HepG2 (cell line): Measurements from ENCODE around the gene TSC22D1. TPM values are rescaled to one million over a fixed set of nuclear protein-coding genes. Genes with fewer than 3 reads are reported as not detected.

Experiments
- ATAC-seq: fragments of 200-7000 bp; cut with Tn5 transposase; 3 replicates; pipeline ENCODE4 v1.9.1; 2020; ENCODE audit warnings: mild to moderate bottlenecking, moderate library complexity
- BruUV-seq: library from RNA; stranded (reverse); fragments of 400-500 nt; replicated peaks from 2 replicates; lab custom pipeline; 2021; lab: Mats Ljungman, UMichigan
- CTCF ChIA-PET: fragments of 300-600 bp; formaldehyde crosslinking; extraction: SDS; loops from one replicate; lab custom pipeline; 2021; ENCODE audit warnings: low total read pairs, inconsistent platforms, low intra/inter-chr PET ratio; lab: Yijun Ruan, JAX
- POLR2A ChIA-PET: fragments of 350-600 bp; sonication (Branson Sonifier 250); formaldehyde crosslinking; loops from one replicate; lab custom pipeline; 2020; ENCODE audit warnings: antibody characterized with exemption, inconsistent platforms; lab: Yijun Ruan, JAX
- DNase-seq: peaks from one replicate; pipeline ENCODE4 v3.0.0-alpha.2; 2015; ENCODE audit warnings: low spot score
- FAIRE-seq: peaks from 3 replicates; lab custom pipeline; 2011; peaks lifted over from hg19 to GRCh38; lab: Jason Lieb, UNC
- H2AFZ ChIP-seq: one replicate; pipeline ENCODE4 v1.6.1; 2011; ENCODE audit warnings: low read length, inconsistent platforms
- H3K27ac ChIP-seq: fragments of 300-600 bp; 3 replicates; pipeline ENCODE4 v1.8.0; 2011; ENCODE audit warnings: mixed run types, mild to moderate bottlenecking, mixed read lengths, low read length, inconsistent platforms; ENCODE audit not compliant: insufficient read depth; ENCODE audit errors: extremely low read length
- H3K27me3 ChIP-seq, 2 experiments: fragments of 200-600 bp in 1 of 2; 2 replicates in 1 of 2; 3 replicates in 1 of 2; pipeline versions ENCODE4 v1.6.0 to v1.8.0; 2011; ENCODE audit warnings: low read length in 2 of 2, mild to moderate bottlenecking in 2 of 2, moderate library complexity in 2 of 2, inconsistent platforms in 1 of 2; ENCODE audit not compliant: insufficient read depth in 2 of 2, control insufficient read depth in 1 of 2
- H3K36me3 ChIP-seq, 2 experiments: fragments of 200-600 bp in 1 of 2; replicated peaks in 1 of 2; 2 replicates in 1 of 2; 3 replicates in 1 of 2; pipeline versions ENCODE4 v1.5.1 to v1.8.0; 2011; ENCODE audit warnings: low read length in 2 of 2, inconsistent platforms in 1 of 2; ENCODE audit not compliant: insufficient read depth in 2 of 2, control insufficient read depth in 1 of 2
- H3K4me1 ChIP-seq: 2 replicates; pipeline ENCODE4 v1.5.1; 2012; ENCODE audit warnings: low read length, inconsistent platforms; ENCODE audit not compliant: insufficient read depth
- H3K4me2 ChIP-seq: 2 replicates; pipeline ENCODE4 v1.6.0; 2011; ENCODE audit warnings: low read depth, low read length, inconsistent platforms
- H3K4me3 ChIP-seq, 3 experiments: fragments of 200-600 bp in 1 of 3; sonication (generic), shearing (Covaris generic) in 1 of 3; replicated peaks in 1 of 3; 2 replicates each; pipeline ENCODE4 v1.5.1; 2011 to 2016; ENCODE audit warnings: low read length in 3 of 3, inconsistent platforms in 2 of 3, low read depth in 2 of 3, mild to moderate bottlenecking in 2 of 3, control low read depth in 1 of 3, mixed read lengths in 1 of 3; ENCODE audit not compliant: insufficient read depth in 1 of 3
- H3K79me2 ChIP-seq: one replicate; pipeline ENCODE4 v1.6.1; 2011; ENCODE audit warnings: low read length, inconsistent platforms; ENCODE audit not compliant: insufficient read depth
- H3K9ac ChIP-seq: 2 replicates; pipeline ENCODE4 v1.6.0; 2011; ENCODE audit warnings: mild to moderate bottlenecking, low read depth, low read length, inconsistent platforms; ENCODE audit not compliant: insufficient read depth
- H3K9me3 ChIP-seq: 2 replicates; pipeline ENCODE4 v1.5.1; 2012; ENCODE audit warnings: mild to moderate bottlenecking, low read length
- H4K20me1 ChIP-seq: 2 replicates; pipeline ENCODE4 v1.6.0; 2011; ENCODE audit warnings: inconsistent platforms, mild to moderate bottlenecking, low read length, moderate library complexity; ENCODE audit not compliant: insufficient read depth
- HNRNPK ChIP-seq: fragments of 200-400 bp; formaldehyde crosslinking; IDR thresholded peaks from 2 replicates; pipeline ENCODE4 v1.6.1; 2018; ENCODE audit warnings: low read length, low read depth, moderate library complexity, mild to moderate bottlenecking; ENCODE audit not compliant: poor library complexity, severe bottlenecking
- PAX8 ChIP-seq: sonication (generic); formaldehyde crosslinking; IDR thresholded peaks from 2 replicates; pipeline ENCODE4 v1.8.0; 2022; ENCODE audit warnings: mild to moderate bottlenecking, missing genetic modification reagents, borderline replicate concordance
- WGBS: methylation state at CpG from one replicate; pipeline ENCODE4 v1.1.6; 2017; ENCODE audit warnings: low lambda C conversion rate; 5-methylcytosine and 5-hydroxymethylcytosine counted together
- in situ Hi-C: cut with HindIII; loops from 2 replicates; pipeline ENCODE4 v1.10.0; 2017; ENCODE audit warnings: low pct_unique_long_range_greater_than_20kb; ENCODE audit not compliant: extremely low pct_ligation_motif_present
- intact Hi-C: fragments of 100-400 bp; cut with micrococcal nuclease; formaldehyde crosslinking; loops from one replicate; pipeline ENCODE4 v1.10.0; 2022; ENCODE audit not compliant: unreplicated experiment
- polyA plus RNA-seq, 8 experiments: library from polyadenylated mRNA; depleted of rRNA in 3 of 8; stranded (reverse) in 7 of 8; unstranded in 1 of 8; fragments of >200 nt; fragmentation: Illumina TruSeq in 4 of 8; extraction: Trizol in 4 of 8; gene quantifications; 2 replicates each; pipeline versions ENCODE4 v1.2.1 to v1.2.3, GENCODE V29; 2011 to 2016; ENCODE audit warnings: low read depth in 4 of 8, missing spikeins in 1 of 8, mixed read lengths in 1 of 8; ENCODE audit not compliant: insufficient read depth in 1 of 8
- total RNA-seq, 5 experiments: library from RNA; depleted of rRNA; stranded (reverse); fragments of >200 nt; fragmentation: Illumina TruSeq; extraction: Trizol; gene quantifications; 2 replicates each; pipeline ENCODE4 v1.2.3, GENCODE V29; 2016; ENCODE audit warnings: low read depth in 1 of 5
- TF ChIP-seq, protein P1 (sequence below): sonication (generic); formaldehyde crosslinking; IDR thresholded peaks from 2 replicates; pipeline ENCODE4 v1.9.0; 2022; ENCODE audit warnings: low read depth, missing genetic modification reagents
- TF ChIP-seq, protein P2 (sequence below): sonication (generic); formaldehyde crosslinking; IDR thresholded peaks from 2 replicates; pipeline ENCODE4 v1.8.0; 2022; ENCODE audit warnings: mild to moderate bottlenecking, missing genetic modification reagents; ENCODE audit not compliant: insufficient replicate concordance

The TSC22D1 gene
- total and polyA plus RNA-seq, 2 of the 13 experiments (the other 11 are each of a cell fraction or from before 2014, with no cell fraction given): 18.4 to 35.7 TPM

DNA sequence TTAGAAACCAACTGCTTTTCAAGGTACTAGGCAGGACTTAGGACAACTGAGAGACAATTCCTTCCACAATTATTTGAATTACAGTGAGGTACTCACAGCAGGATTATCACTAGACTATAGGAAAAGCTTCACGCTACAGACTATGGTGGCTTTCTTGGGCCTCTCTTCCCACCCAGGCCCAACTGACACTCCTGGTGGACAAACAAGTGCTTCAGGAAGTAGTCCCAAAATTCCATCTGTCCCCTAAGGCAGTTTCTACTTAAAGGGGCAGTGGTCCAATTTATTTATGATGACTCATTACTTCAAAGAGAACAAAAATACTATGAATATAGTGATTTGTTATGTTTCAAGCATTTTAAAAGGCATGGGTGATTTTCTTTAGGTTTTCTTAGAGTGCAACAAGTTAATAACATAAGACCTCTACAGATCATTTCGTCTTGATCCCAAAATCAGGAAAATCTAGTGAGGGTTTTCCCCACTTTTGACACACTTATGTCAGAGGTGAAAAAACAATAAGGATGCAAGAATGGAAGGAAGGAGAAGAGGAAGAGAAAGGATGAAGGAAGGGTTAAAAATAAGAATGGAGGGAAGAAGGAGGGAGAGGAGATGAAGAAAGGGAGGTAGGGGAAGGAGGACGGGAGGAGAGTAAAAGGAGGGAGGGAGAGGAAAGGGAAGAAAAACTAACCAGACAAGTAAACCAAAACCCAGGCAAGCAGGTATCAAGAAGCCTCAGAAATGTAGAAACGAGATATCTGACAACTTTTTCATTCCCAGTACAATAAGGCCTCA, 101.8 kb downstream of the TSC22D1 start:
- BruUV-seq: no TSS peak
- no peak overlapping the region for H2AFZ ChIP-seq
- DNase-seq: peak; percentile 3
- H3K27me3 ChIP-seq: no peaks in the 10 kb centered on the region
- H3K4me1 ChIP-seq: no peaks in the 10 kb centered on the region
- no peak for FAIRE-seq
- H3K9me3 ChIP-seq: no peaks in the 10 kb centered on the region
- H3K79me2 ChIP-seq: no peaks in the 10 kb centered on the region
- no peaks in the 10 kb centered on the region for H4K20me1 ChIP-seq
- POLR2A ChIA-PET: no interaction called here
- H3K4me3 ChIP-seq: no peak overlapping the region
- H3K4me2 ChIP-seq: no peak overlapping the region
- TF ChIP-seq, protein P1, sequence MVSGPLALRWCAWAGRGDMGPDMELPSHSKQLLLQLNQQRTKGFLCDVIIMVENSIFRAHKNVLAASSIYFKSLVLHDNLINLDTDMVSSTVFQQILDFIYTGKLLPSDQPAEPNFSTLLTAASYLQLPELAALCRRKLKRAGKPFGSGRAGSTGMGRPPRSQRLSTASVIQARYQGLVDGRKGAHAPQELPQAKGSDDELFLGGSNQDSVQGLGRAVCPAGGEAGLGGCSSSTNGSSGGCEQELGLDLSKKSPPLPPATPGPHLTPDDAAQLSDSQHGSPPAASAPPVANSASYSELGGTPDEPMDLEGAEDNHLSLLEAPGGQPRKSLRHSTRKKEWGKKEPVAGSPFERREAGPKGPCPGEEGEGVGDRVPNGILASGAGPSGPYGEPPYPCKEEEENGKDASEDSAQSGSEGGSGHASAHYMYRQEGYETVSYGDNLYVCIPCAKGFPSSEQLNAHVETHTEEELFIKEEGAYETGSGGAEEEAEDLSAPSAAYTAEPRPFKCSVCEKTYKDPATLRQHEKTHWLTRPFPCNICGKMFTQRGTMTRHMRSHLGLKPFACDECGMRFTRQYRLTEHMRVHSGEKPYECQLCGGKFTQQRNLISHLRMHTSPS (CRISPR knock-in tag): no peak
- TF ChIP-seq, protein P2, sequence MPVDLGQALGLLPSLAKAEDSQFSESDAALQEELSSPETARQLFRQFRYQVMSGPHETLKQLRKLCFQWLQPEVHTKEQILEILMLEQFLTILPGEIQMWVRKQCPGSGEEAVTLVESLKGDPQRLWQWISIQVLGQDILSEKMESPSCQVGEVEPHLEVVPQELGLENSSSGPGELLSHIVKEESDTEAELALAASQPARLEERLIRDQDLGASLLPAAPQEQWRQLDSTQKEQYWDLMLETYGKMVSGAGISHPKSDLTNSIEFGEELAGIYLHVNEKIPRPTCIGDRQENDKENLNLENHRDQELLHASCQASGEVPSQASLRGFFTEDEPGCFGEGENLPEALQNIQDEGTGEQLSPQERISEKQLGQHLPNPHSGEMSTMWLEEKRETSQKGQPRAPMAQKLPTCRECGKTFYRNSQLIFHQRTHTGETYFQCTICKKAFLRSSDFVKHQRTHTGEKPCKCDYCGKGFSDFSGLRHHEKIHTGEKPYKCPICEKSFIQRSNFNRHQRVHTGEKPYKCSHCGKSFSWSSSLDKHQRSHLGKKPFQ (CRISPR knock-in tag): no peak
- TF ChIP-seq PAX8 (CRISPR knock-in tag): no peak
- TF ChIP-seq HNRNPK: peak; percentile 84
- H3K27ac ChIP-seq: no peak overlapping the region
- intact Hi-C loops: no loop called here
- ATAC-seq: no peak
- H3K9ac ChIP-seq: no peak overlapping the region
- CTCF ChIA-PET: no interaction called here
- no peaks in the 10 kb centered on the region for H3K36me3 ChIP-seq
- WGBS: 92% methylated on average over 4 of the region's 4 CpGs
- in situ Hi-C loops: loop anchor here (5.0 to 10.0 kb wide), 3 partner anchors 400 to 567 kb away; no protein-coding TSS in a partner anchor
